HG03558 (cell line): Measurements from ENCODE around the gene TTC3.

Source experiments
- ATAC-seq: cut with Tn5 transposase; IDR thresholded peaks from one replicate; pipeline ENCODE4 v1.9.1; 2021; ENCODE audit warnings: moderate number of reproducible peaks; ENCODE audit not compliant: unreplicated experiment; ENCODE audit errors: extremely low read depth

The TTC3 gene

GRCh38 chr21:37145635-37146111 is 72.6 kb downstream of the TTC3 start:
- no peak for ATAC-seq

GRCh38 chr21:37146320-37147235 is 73.5 kb downstream of the TTC3 start:
- ATAC-seq = no peak

- no peak for ATAC-seq
Measured at GRCh38 chr21:37149411-37149810, 76.4 kb downstream of the TTC3 start.

GRCh38 chr21:37153196-37153934 is 80.3 kb downstream of the TTC3 start:
- no peak for ATAC-seq

- ATAC-seq = no peak
Measured at GRCh38 chr21:37153935-37154350, 80.9 kb downstream of the TTC3 start.

- no peak for ATAC-seq
Measured at GRCh38 chr21:37155186-37155585, 82.1 kb downstream of the TTC3 start.

- ATAC-seq = no peak
Measured at GRCh38 chr21:37157938-37158337, 84.9 kb downstream of the TTC3 start.

GRCh38 chr21:37159053-37159776 is 86.2 kb downstream of the TTC3 start:
- peak; percentile 52 for ATAC-seq

GRCh38 chr21:37159949-37160348 is 86.9 kb downstream of the TTC3 start:
- ATAC-seq = no peak

- no peak for ATAC-seq
Measured at GRCh38 chr21:37164742-37165141, 91.7 kb downstream of the TTC3 start.

- ATAC-seq = no peak
Measured at GRCh38 chr21:37165586-37165985, 92.5 kb downstream of the TTC3 start.

- ATAC-seq = no peak
Measured at GRCh38 chr21:37166733-37167132, 93.7 kb downstream of the TTC3 start.

- ATAC-seq = no peak
Measured at GRCh38 chr21:37168666-37169065, 95.6 kb downstream of the TTC3 start.

GRCh38 chr21:37172646-37173045 is 99.6 kb downstream of the TTC3 start:
- ATAC-seq = no peak

GRCh38 chr21:37176716-37177115 is 103.7 kb downstream of the TTC3 start:
- ATAC-seq = no peak

GRCh38 chr21:37181059-37181458 is 108.0 kb downstream of the TTC3 start:
- no peak for ATAC-seq

- no peak for ATAC-seq
Measured at GRCh38 chr21:37182222-37182621, 109.2 kb downstream of the TTC3 start.

GRCh38 chr21:37183749-37184148 is 110.7 kb downstream of the TTC3 start:
- no peak for ATAC-seq

- no peak for ATAC-seq
Measured at GRCh38 chr21:37184784-37185593, 111.9 kb downstream of the TTC3 start.

GRCh38 chr21:37186983-37187382 is 113.9 kb downstream of the TTC3 start:
- no peak for ATAC-seq
